Spleen (tissue), 7 donors: Measurements from ENCODE around the gene PGA4.

Source experiments
- POLR2A ChIP-seq, 3 donors: fragments of 450-650 bp; IDR thresholded peaks; one replicate each; pipeline ENCODE4 v1.5.1; 2017; ENCODE audit warnings: antibody characterized with exemption in 3 of 3, mild to moderate bottlenecking in 1 of 3
- POLR2AphosphoS5 ChIP-seq, 3 donors: sonication (generic); formaldehyde crosslinking; IDR thresholded peaks; one replicate each; pipeline ENCODE4 v1.5.1; 2017; ENCODE audit warnings: antibody characterized with exemption in 3 of 3
- TF ChIP-seq, protein P1 (sequence below), 11 experiments: fragments of 200-600 bp in 7 of 11; fragments of 450-650 bp in 4 of 11; sonication (generic) in 4 of 11; IDR thresholded peaks in 8 of 11; conservative IDR thresholded peaks in 3 of 11; 1 replicate in 7 of 11; 2 replicates in 4 of 11; pipeline versions ENCODE4 v1.4.0 to v1.8.0; 2016 to 2021; ENCODE audit warnings: antibody characterized with exemption in 11 of 11, inconsistent platforms in 4 of 11, mild to moderate bottlenecking in 1 of 11
- donor health status: DM: no; HTN: no; CAD: no; lungs with moderate emphysema.
- donor health status: DM: no; HTN: no; CAD: no.
- donor health status: DM: no; HTN: no; CAD: no.

DNA sequence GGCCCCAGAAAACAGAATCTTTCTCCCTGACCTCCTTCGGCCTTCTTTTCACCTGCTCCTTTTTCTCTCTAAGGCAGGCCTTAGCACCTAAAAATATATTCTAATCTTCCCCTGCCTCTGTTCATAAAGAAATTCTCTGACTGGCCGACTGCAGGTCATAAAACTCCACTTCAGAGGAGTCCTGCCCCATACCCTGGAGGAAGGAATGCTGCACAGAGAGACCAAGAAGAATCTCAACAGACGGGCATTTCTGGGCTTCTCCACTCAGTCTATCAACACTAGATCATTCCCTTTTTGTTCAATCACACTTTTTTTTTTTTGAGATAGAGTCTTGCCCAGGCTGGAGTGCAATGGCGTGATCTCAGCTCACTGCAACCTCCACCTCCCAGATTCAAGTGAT lies 38.5 kb upstream of the PGA4 start:
- TF ChIP-seq POLR2A (IDR thresholded peaks at IDR 0.05): no peak
- TF ChIP-seq, protein P1, sequence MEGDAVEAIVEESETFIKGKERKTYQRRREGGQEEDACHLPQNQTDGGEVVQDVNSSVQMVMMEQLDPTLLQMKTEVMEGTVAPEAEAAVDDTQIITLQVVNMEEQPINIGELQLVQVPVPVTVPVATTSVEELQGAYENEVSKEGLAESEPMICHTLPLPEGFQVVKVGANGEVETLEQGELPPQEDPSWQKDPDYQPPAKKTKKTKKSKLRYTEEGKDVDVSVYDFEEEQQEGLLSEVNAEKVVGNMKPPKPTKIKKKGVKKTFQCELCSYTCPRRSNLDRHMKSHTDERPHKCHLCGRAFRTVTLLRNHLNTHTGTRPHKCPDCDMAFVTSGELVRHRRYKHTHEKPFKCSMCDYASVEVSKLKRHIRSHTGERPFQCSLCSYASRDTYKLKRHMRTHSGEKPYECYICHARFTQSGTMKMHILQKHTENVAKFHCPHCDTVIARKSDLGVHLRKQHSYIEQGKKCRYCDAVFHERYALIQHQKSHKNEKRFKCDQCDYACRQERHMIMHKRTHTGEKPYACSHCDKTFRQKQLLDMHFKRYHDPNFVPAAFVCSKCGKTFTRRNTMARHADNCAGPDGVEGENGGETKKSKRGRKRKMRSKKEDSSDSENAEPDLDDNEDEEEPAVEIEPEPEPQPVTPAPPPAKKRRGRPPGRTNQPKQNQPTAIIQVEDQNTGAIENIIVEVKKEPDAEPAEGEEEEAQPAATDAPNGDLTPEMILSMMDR (IDR thresholded peaks at IDR 0.05 in 8 of 11, conservative IDR thresholded peaks at IDR 0.05 in 3 of 11): no peak
- TF ChIP-seq POLR2AphosphoS5 (IDR thresholded peaks at IDR 0.05): no peak
